GM19239 (cell line): ENCODE measurements around the gene KCNIP1.

Experiments
- DNase-seq: peaks from one replicate; pipeline ENCODE4 v3.0.0; 2011; ENCODE audit warnings: low spot score; ENCODE audit not compliant: insufficient read length
- FAIRE-seq: peaks from 2 replicates; lab custom pipeline; 2011; peaks lifted over from hg19 to GRCh38; lab: Jason Lieb, UNC

KCNIP1 gene

GRCh38 chr5:170557314-170557713 is 53.5 kb downstream of the KCNIP1 start:
- no peak for FAIRE-seq
- no peak for DNase-seq

- DNase-seq: no peak
- no peak for FAIRE-seq
Measured at GRCh38 chr5:170559296-170559695, 55.5 kb downstream of the KCNIP1 start.

- DNase-seq (no peak), FAIRE-seq (no peak)
Measured at GRCh38 chr5:170560938-170561337, 57.1 kb downstream of the KCNIP1 start.

GRCh38 chr5:170562166-170562874 is 58.5 kb downstream of the KCNIP1 start:
- FAIRE-seq (no peak), DNase-seq (no peak)

GRCh38 chr5:170562875-170563228 is 59.0 kb downstream of the KCNIP1 start:
- FAIRE-seq: no peak
- DNase-seq: no peak

- no peak for DNase-seq
- no peak for FAIRE-seq
Measured at GRCh38 chr5:170563824-170564567, 60.2 kb downstream of the KCNIP1 start.

- FAIRE-seq (no peak), DNase-seq (no peak)
Measured at GRCh38 chr5:170565072-170565471, 61.3 kb downstream of the KCNIP1 start.

GRCh38 chr5:170569101-170569500 is 65.3 kb downstream of the KCNIP1 start:
- no peak for DNase-seq
- FAIRE-seq: no peak

GRCh38 chr5:170570476-170570875 is 66.7 kb downstream of the KCNIP1 start:
- no peak for FAIRE-seq
- DNase-seq: no peak

- DNase-seq (no peak), FAIRE-seq (no peak)
Measured at GRCh38 chr5:170571281-170571731, 67.5 kb downstream of the KCNIP1 start.

GRCh38 chr5:170571875-170572852 is 68.3 kb downstream of the KCNIP1 start:
- FAIRE-seq (peak; percentile 75), DNase-seq (no peak)

GRCh38 chr5:170573114-170573513 is 69.3 kb downstream of the KCNIP1 start:
- DNase-seq: no peak
- FAIRE-seq: no peak

- DNase-seq (no peak), FAIRE-seq (no peak)
Measured at GRCh38 chr5:170573660-170574059, 69.8 kb downstream of the KCNIP1 start.

- DNase-seq: no peak
- FAIRE-seq: no peak
Measured at GRCh38 chr5:170576602-170577535, 73.0 kb downstream of the KCNIP1 start.

GRCh38 chr5:170579601-170580000 is 75.8 kb downstream of the KCNIP1 start:
- FAIRE-seq (no peak), DNase-seq (no peak)

- FAIRE-seq: no peak
- no peak for DNase-seq
Measured at GRCh38 chr5:170581211-170581610, 77.4 kb downstream of the KCNIP1 start.

GRCh38 chr5:170582644-170583330 is 79.0 kb downstream of the KCNIP1 start:
- no peak for FAIRE-seq
- no peak for DNase-seq

GRCh38 chr5:170584003-170584402 is 80.2 kb downstream of the KCNIP1 start:
- FAIRE-seq (no peak), DNase-seq (no peak)

- FAIRE-seq (no peak), DNase-seq (no peak)
Measured at GRCh38 chr5:170584450-170585058, 80.7 kb downstream of the KCNIP1 start.
